HCT116 (cell line): ENCODE data around the gene ADPRS. TPM values are rescaled to one million over a fixed set of nuclear protein-coding genes. Genes with fewer than 3 reads are reported as not detected.

ENCODE experiments used
- ATAC-seq: fragments of 200-7000 bp; cut with Tn5 transposase; 2 replicates; pipeline ENCODE4 v1.9.1; 2020; ENCODE audit warnings: mild to moderate bottlenecking, moderate library complexity
- BruUV-seq: library from RNA; stranded (reverse); fragments of 400-500 nt; replicated peaks from 2 replicates; lab custom pipeline; 2021; lab: Mats Ljungman, UMichigan
- CTCF ChIA-PET: fragments of 300-600 bp; sonication (Branson Sonifier 250); formaldehyde crosslinking; loops from one replicate; lab custom pipeline; 2021; ENCODE audit warnings: antibody characterized with exemption; lab: Charles Lee
- POLR2A ChIA-PET: fragments of 300-600, 350-600 bp; sonication (Branson Sonifier 250); formaldehyde crosslinking; loops from one replicate; lab custom pipeline; 2021; ENCODE audit warnings: antibody characterized with exemption; lab: Charles Lee
- RAD21 ChIA-PET, 2 experiments: fragments of 300-600 bp; sonication (Branson Sonifier 250); formaldehyde crosslinking; loops; one replicate each; lab custom pipeline; 2023; ENCODE audit warnings: low total read pairs in 2 of 2; ENCODE audit not compliant: uncharacterized antibody in 2 of 2, unreplicated experiment in 2 of 2, low non-redundant PET in 1 of 2; lab: Charles Lee
- DNase-seq: peaks from one replicate; pipeline ENCODE4 v3.0.0-alpha.2; 2010; ENCODE audit warnings: low read depth, low spot score
- H2AFZ ChIP-seq: fragments of 200-600 bp; shearing (Covaris generic), sonication (generic); 2 replicates; pipeline ENCODE4 v1.6.1; 2017; ENCODE audit warnings: low read depth, mixed run types, mixed read lengths, antibody characterized with exemption, low read length; ENCODE audit not compliant: poor library complexity, severe bottlenecking
- H3K27ac ChIP-seq: 2 replicates; pipeline ENCODE4 v1.5.1; 2012; ENCODE audit warnings: low read depth, low read length
- H3K27me3 ChIP-seq: fragments of 200-600 bp; sonication (generic); 2 replicates; pipeline ENCODE4 v1.6.1; 2016; ENCODE audit warnings: mixed run types, low read length, mixed read lengths; ENCODE audit not compliant: insufficient read depth
- H3K36me3 ChIP-seq, 2 experiments: fragments of 200-500 bp in 1 of 2; fragments of 200-600 bp in 1 of 2; sonication (Bioruptor generic) in 1 of 2; sonication (generic) in 1 of 2; 2 replicates each; pipeline versions ENCODE4 v1.5.1 to v1.6.1; 2014 to 2016; ENCODE audit warnings: low read length in 2 of 2, inconsistent platforms in 1 of 2, mixed read lengths in 1 of 2, mixed run types in 1 of 2; ENCODE audit not compliant: insufficient read depth in 2 of 2, control insufficient read depth in 1 of 2
- H3K4me1 ChIP-seq, 2 experiments: fragments of 200-600 bp in 1 of 2; sonication (generic) in 1 of 2; 2 replicates each; pipeline versions ENCODE4 v1.5.1 to v1.6.1; 2012 to 2017; ENCODE audit warnings: low read length in 2 of 2, inconsistent platforms in 1 of 2, mild to moderate bottlenecking in 1 of 2, mixed read lengths in 1 of 2, mixed run types in 1 of 2, moderate library complexity in 1 of 2; ENCODE audit not compliant: insufficient read depth in 2 of 2, control insufficient read depth in 1 of 2
- H3K4me2 ChIP-seq: fragments of 200-600 bp; sonication (generic); 2 replicates; pipeline ENCODE4 v1.6.1; 2017; ENCODE audit warnings: mixed run types, low read length, mixed read lengths
- H3K4me3 ChIP-seq, 2 experiments: fragments of 200-600 bp in 1 of 2; sonication (generic) in 1 of 2; replicated peaks in 1 of 2; 2 replicates each; pipeline ENCODE4 v1.5.1; 2011 to 2016; ENCODE audit warnings: low read length in 2 of 2, control low read depth in 1 of 2, low read depth in 1 of 2, mild to moderate bottlenecking in 1 of 2, mixed read lengths in 1 of 2, mixed run types in 1 of 2
- H3K79me2 ChIP-seq: fragments of 200-600 bp; sonication (generic); 2 replicates; pipeline ENCODE4 v1.6.1; 2017; ENCODE audit warnings: mild to moderate bottlenecking, mixed run types, low read length, moderate library complexity, mixed read lengths; ENCODE audit not compliant: insufficient read depth
- H3K9ac ChIP-seq: fragments of 200-600 bp; sonication (generic); 2 replicates; pipeline ENCODE4 v1.6.1; 2016; ENCODE audit warnings: low read length, mixed read lengths
- H3K9me2 ChIP-seq: fragments of 200-600 bp; sonication (generic), shearing (Covaris generic); 2 replicates; pipeline ENCODE4 v1.6.1; 2017; ENCODE audit warnings: mixed run types, mild to moderate bottlenecking, moderate library complexity; ENCODE audit not compliant: insufficient read depth
- H3K9me3 ChIP-seq, 2 experiments: fragments of 200-500 bp in 1 of 2; fragments of 200-600 bp in 1 of 2; sonication (Bioruptor generic) in 1 of 2; sonication (generic) in 1 of 2; 2 replicates each; pipeline ENCODE4 v1.6.1; 2014 to 2017; ENCODE audit warnings: low read length in 2 of 2, mixed read lengths in 2 of 2, inconsistent platforms in 1 of 2, low read depth in 1 of 2, mild to moderate bottlenecking in 1 of 2, mixed run types in 1 of 2, moderate library complexity in 1 of 2; ENCODE audit not compliant: control insufficient read depth in 1 of 2, insufficient read depth in 1 of 2
- H4K20me1 ChIP-seq: fragments of 200-600 bp; sonication (generic), shearing (Covaris generic); 2 replicates; pipeline ENCODE4 v1.6.1; 2017; ENCODE audit warnings: mixed run types, mild to moderate bottlenecking, moderate library complexity; ENCODE audit not compliant: insufficient read depth
- EGR1 ChIP-seq: IDR thresholded peaks from 2 replicates; pipeline ENCODE4 v1.6.1; 2012; ENCODE audit warnings: low read depth
- FOSL1 ChIP-seq: IDR thresholded peaks from 2 replicates; pipeline ENCODE4 v1.6.1; 2012; ENCODE audit warnings: low read depth
- JUND ChIP-seq: IDR thresholded peaks from 2 replicates; pipeline ENCODE4 v1.6.1; 2012
- POLR2AphosphoS5 ChIP-seq: IDR thresholded peaks from 2 replicates; pipeline ENCODE4 v1.6.1; 2011; ENCODE audit warnings: mild to moderate bottlenecking, low read depth, low read length, moderate library complexity
- ZBTB33 ChIP-seq: IDR thresholded peaks from 2 replicates; pipeline ENCODE4 v1.6.1; 2011; ENCODE audit warnings: mild to moderate bottlenecking, low read length, moderate library complexity; ENCODE audit not compliant: insufficient replicate concordance; ENCODE audit errors: extremely low read depth
- intact Hi-C: fragments of 100-400 bp; cut with micrococcal nuclease; formaldehyde crosslinking; loops from 2 replicates; pipeline ENCODE4 v1.10.0; 2022
- total RNA-seq: library from RNA; stranded (reverse); gene quantifications from one replicate; pipeline ENCODE4 v1.2.1, GENCODE V29; 2021; ENCODE audit not compliant: unreplicated experiment

ADPRS gene
- total RNA-seq, 1 experiment from 2014 or later = 28.2 TPM

GRCh38 chr1:36092798-36093185, 4.1 kb downstream of the ADPRS start:
- no peaks in the 10 kb centered on the region for H3K9me2 ChIP-seq
- H3K4me1 ChIP-seq = peaks cover 0 to 24% of the 10 kb centered on the region in 2 experiments; a peak in 2 of 4 replicates
- no peaks in the 10 kb centered on the region for H3K9me3 ChIP-seq
- H3K9ac ChIP-seq = no peak overlapping the region
- BruUV-seq = no TSS peak
- no peak overlapping the region for H3K4me2 ChIP-seq
- intact Hi-C loops = no loop called here
- H4K20me1 ChIP-seq = no peaks in the 10 kb centered on the region
- H2AFZ ChIP-seq = no peak overlapping the region
- H3K27me3 ChIP-seq = no peaks in the 10 kb centered on the region
- H3K36me3 ChIP-seq = peaks cover 26 to 31% of the 10 kb centered on the region in 2 experiments; a peak in 3 of 4 replicates
- ATAC-seq (no peak), DNase-seq (no peak)
- ChIA-PET CTCF (no interaction called here), RAD21 (no interaction called here)
- H3K79me2 ChIP-seq = peaks cover 27% of the 10 kb centered on the region
- no peak for TF ChIP-seq JUND
- TF ChIP-seq, all 23 proteins: peak for 0
- H3K4me3 ChIP-seq = no peak overlapping the region
- POLR2A ChIA-PET = no interaction called here
- no peak overlapping the region for H3K27ac ChIP-seq

GRCh38 chr1:36093226-36093625, 4.5 kb downstream of the ADPRS start:
- Histone ChIP-seq H3K4me1 (peaks cover 0 to 23% of the 10 kb centered on the region in 2 experiments; a peak in 2 of 4 replicates), H3K79me2 (peaks cover 27% of the 10 kb centered on the region), H4K20me1 (no peaks in the 10 kb centered on the region), H3K4me2 (no peak overlapping the region), H3K27me3 (no peaks in the 10 kb centered on the region), H3K36me3 (peaks cover 26 to 31% of the 10 kb centered on the region in 2 experiments; a peak in 3 of 4 replicates), H3K9me2 (no peaks in the 10 kb centered on the region), H2AFZ (no peak overlapping the region), H3K4me3 (no peak overlapping the region), H3K9ac (no peak overlapping the region), H3K27ac (no peak overlapping the region), H3K9me3 (no peaks in the 10 kb centered on the region)
- ChIA-PET RAD21 (no interaction called here), CTCF (no interaction called here), POLR2A (no interaction called here)
- ATAC-seq (no peak), DNase-seq (no peak)
- TF ChIP-seq ZBTB33 (no peak), POLR2AphosphoS5 (no peak), FOSL1 (no peak), EGR1 (no peak)
- no TSS peak for BruUV-seq
- intact Hi-C loops = no loop called here
